K562 (cell line): Measurements from ENCODE around the gene LTA4H. TPM values are rescaled to one million over a fixed set of nuclear protein-coding genes. Genes with fewer than 3 reads are reported as not detected.

Source experiments
- ATAC-seq: fragments of 200-7000 bp; cut with Tn5 transposase; 3 replicates; pipeline ENCODE4 v1.9.1; 2020; ENCODE audit warnings: moderate library complexity
- BruUV-seq: library from RNA; stranded (reverse); fragments of 400-500 nt; replicated peaks from 2 replicates; lab custom pipeline; 2021; lab: Mats Ljungman, UMichigan
- CTCF ChIA-PET: fragments of 300-600 bp; formaldehyde crosslinking; extraction: SDS; loops from one replicate; lab custom pipeline; 2021; ENCODE audit warnings: low intra/inter-chr PET ratio; lab: Yijun Ruan, JAX
- POLR2A ChIA-PET: fragments of 300-600, 350-650 bp; sonication (Branson Sonifier 250); formaldehyde crosslinking; extraction: SDS; loops from one replicate; lab custom pipeline; 2021; ENCODE audit warnings: antibody characterized with exemption, inconsistent platforms; lab: Yijun Ruan, JAX
- DNase-seq, 4 experiments: peaks; one replicate each; pipeline versions ENCODE4 v3.0.0 to v3.0.0-alpha.2; 2011 to 2018; ENCODE audit warnings: low spot score in 3 of 4, mixed read lengths in 3 of 4; ENCODE audit errors: extremely low read depth in 1 of 4
- FAIRE-seq: peaks from 2 replicates; lab custom pipeline; 2011; peaks lifted over from hg19 to GRCh38; lab: Jason Lieb, UNC
- H2AFZ ChIP-seq: 2 replicates; pipeline ENCODE4 v1.6.0; 2011; ENCODE audit warnings: low read depth, low read length, control low read depth, inconsistent platforms
- H3K27ac ChIP-seq: fragments of 200-600 bp; 3 replicates; pipeline ENCODE4 v1.8.0; 2011; ENCODE audit warnings: low read depth, mild to moderate bottlenecking, control low read depth, inconsistent platforms, low read length, moderate library complexity, mixed read lengths; ENCODE audit errors: extremely low read depth
- H3K27me3 ChIP-seq, 2 experiments: fragments of 300-600 bp in 1 of 2; 2 replicates in 1 of 2; 3 replicates in 1 of 2; pipeline versions ENCODE4 v1.6.0 to v1.8.0; 2011; ENCODE audit warnings: inconsistent platforms in 2 of 2, low read length in 2 of 2, mild to moderate bottlenecking in 1 of 2, mixed read lengths in 1 of 2, moderate library complexity in 1 of 2; ENCODE audit not compliant: control insufficient read depth in 2 of 2, insufficient read depth in 2 of 2
- H3K36me3 ChIP-seq: fragments of 300-600 bp; 3 replicates; pipeline ENCODE4 v1.8.0; 2011; ENCODE audit warnings: mild to moderate bottlenecking, low read length, inconsistent platforms; ENCODE audit not compliant: control insufficient read depth, insufficient read depth
- H3K4me1 ChIP-seq, 2 experiments: fragments of 200-600 bp in 1 of 2; replicated peaks in 1 of 2; 2 replicates in 1 of 2; 3 replicates in 1 of 2; pipeline versions ENCODE4 v1.5.1 to v1.8.0; 2011; ENCODE audit warnings: inconsistent platforms in 2 of 2, low read length in 2 of 2, mild to moderate bottlenecking in 1 of 2, mixed read lengths in 1 of 2, moderate library complexity in 1 of 2; ENCODE audit not compliant: control insufficient read depth in 2 of 2, insufficient read depth in 2 of 2
- H3K4me2 ChIP-seq: 2 replicates; pipeline ENCODE4 v1.6.1; 2011; ENCODE audit warnings: low read length, control low read depth, inconsistent platforms, mixed read lengths; ENCODE audit not compliant: insufficient read depth
- H3K4me3 ChIP-seq: fragments of 200-600 bp; sonication (generic), shearing (Covaris generic); 2 replicates; pipeline ENCODE4 v1.5.1; 2016; ENCODE audit warnings: control low read depth, inconsistent platforms
- H3K79me2 ChIP-seq: fragments of 200-600 bp; 3 replicates; pipeline ENCODE4 v1.8.0; 2011; ENCODE audit warnings: low read length, inconsistent platforms; ENCODE audit not compliant: control insufficient read depth, insufficient read depth
- H3K9ac ChIP-seq, 2 experiments: 2 replicates each; pipeline versions ENCODE4 v1.6.0 to v1.6.1; 2011; ENCODE audit warnings: low read depth in 2 of 2, low read length in 2 of 2, control low read depth in 1 of 2, inconsistent platforms in 1 of 2, mild to moderate bottlenecking in 1 of 2, mixed read lengths in 1 of 2; ENCODE audit not compliant: insufficient read depth in 1 of 2
- H3K9me1 ChIP-seq: one replicate; pipeline ENCODE4 v1.6.0; 2011; ENCODE audit warnings: inconsistent platforms, mild to moderate bottlenecking, low read length, moderate library complexity; ENCODE audit not compliant: control insufficient read depth, insufficient read depth
- H3K9me3 ChIP-seq: replicated peaks from 2 replicates; pipeline ENCODE4 v1.5.1; 2011; ENCODE audit warnings: low read depth, low read length, inconsistent platforms; ENCODE audit not compliant: control insufficient read depth, insufficient read depth
- H4K20me1 ChIP-seq: replicated peaks from 2 replicates; pipeline ENCODE4 v1.6.1; 2011; ENCODE audit warnings: low read length, inconsistent platforms, mixed read lengths; ENCODE audit not compliant: control insufficient read depth, insufficient read depth
- CBX2 ChIP-seq: fragments of 200-600 bp; sonication (generic); IDR thresholded peaks from one replicate; pipeline ENCODE4 v1.6.1; 2012; ENCODE audit warnings: mild to moderate bottlenecking, low read length, inconsistent platforms; ENCODE audit not compliant: insufficient read depth, poor library complexity, severe bottlenecking
- CEBPG ChIP-seq, 3 experiments: fragments of 200-800 bp in 1 of 3; sonication (Bioruptor generic) in 1 of 3; sonication (generic) in 1 of 3; formaldehyde crosslinking in 1 of 3; IDR thresholded peaks in 2 of 3; conservative IDR thresholded peaks in 1 of 3; 2 replicates each; pipeline versions ENCODE4 v1.6.1 to v1.8.0; 2016 to 2022; ENCODE audit warnings: missing compliant biosample characterization in 2 of 3, missing genetic modification characterization in 2 of 3, mild to moderate bottlenecking in 1 of 3, missing genetic modification reagents in 1 of 3
- CTCFL ChIP-seq: IDR thresholded peaks from 2 replicates; pipeline ENCODE4 v1.6.1; 2011; ENCODE audit warnings: borderline replicate concordance, low read depth, mild to moderate bottlenecking, moderate library complexity, low read length; ENCODE audit not compliant: insufficient read depth, poor library complexity, severe bottlenecking
- EWSR1 ChIP-seq: fragments of 450-650 bp; IDR thresholded peaks from 2 replicates; pipeline ENCODE4 v1.6.1; 2018; ENCODE audit warnings: borderline replicate concordance, mild to moderate bottlenecking, low read depth, moderate library complexity; ENCODE audit not compliant: partially characterized antibody
- FOXM1 ChIP-seq, 2 experiments: fragments of 450-650 bp in 1 of 2; sonication (generic) in 1 of 2; formaldehyde crosslinking in 1 of 2; IDR thresholded peaks; 2 replicates each; pipeline versions ENCODE4 v1.6.1 to v1.9.0; 2017 to 2022; ENCODE audit warnings: low read depth in 2 of 2, mild to moderate bottlenecking in 2 of 2, missing genetic modification reagents in 1 of 2, moderate library complexity in 1 of 2
- KLF13 ChIP-seq: fragments of 450-650 bp; IDR thresholded peaks from 2 replicates; pipeline ENCODE4 v1.6.1; 2016; ENCODE audit warnings: missing genetic modification characterization, low read depth, mild to moderate bottlenecking, missing compliant biosample characterization, moderate library complexity, borderline replicate concordance
- POLR2A ChIP-seq: fragments of 450-650 bp; conservative IDR thresholded peaks from 2 replicates; pipeline ENCODE4 v1.6.1; 2016
- SLC30A9 ChIP-seq: fragments of 250-450 bp; sonication (Bioruptor Pico); IDR thresholded peaks from 2 replicates; pipeline ENCODE4 v1.8.0; 2022; ENCODE audit warnings: mild to moderate bottlenecking, moderate library complexity
- SMAD4 ChIP-seq: fragments of 250-450 bp; sonication (Bioruptor Pico); conservative IDR thresholded peaks from 2 replicates; pipeline ENCODE4 v1.8.0; 2021; ENCODE audit warnings: inconsistent platforms, mild to moderate bottlenecking, moderate library complexity
- ZNF518B ChIP-seq: fragments of 250-450 bp; sonication (Bioruptor Pico); IDR thresholded peaks from 2 replicates; pipeline ENCODE4 v1.5.0; 2021; ENCODE audit warnings: mild to moderate bottlenecking, moderate library complexity
- WGBS: fragments of 100-300 bp; shearing (Covaris generic); methylation state at CpG from one replicate; pipeline ENCODE4 v1.1.6; 2016; ENCODE audit warnings: low coverage, mixed read lengths; ENCODE audit not compliant: insufficient coverage; ENCODE audit errors: missing lambda C conversion rate; 5-methylcytosine and 5-hydroxymethylcytosine counted together
- in situ Hi-C: fragments of 300-500 bp; cut with MboI; formaldehyde crosslinking; loops from 4 replicates; pipeline ENCODE4 v1.15.0; 2018; ENCODE audit warnings: inconsistent platforms, mixed read lengths
- intact Hi-C: fragments of 100-400 bp; cut with micrococcal nuclease; formaldehyde crosslinking; loops from 2 replicates; pipeline ENCODE4 v1.14.2; 2022
- polyA plus RNA-seq, 8 experiments: library from polyadenylated mRNA; depleted of rRNA in 4 of 8; stranded (reverse) in 5 of 8; unstranded in 3 of 8; fragments of >200 nt; fragmentation: Nextera tagmentation in 2 of 8; fragmentation: Illumina TruSeq in 1 of 8; extraction: Ambion mirVana in 2 of 8; extraction: Trizol in 1 of 8; gene quantifications; 2 replicates each; pipeline versions ENCODE4 v1.2.1 to v1.2.3, GENCODE V29; 2011 to 2014; ENCODE audit warnings: inconsistent platforms in 1 of 8, missing spikeins in 1 of 8
- total RNA-seq, 7 experiments: library from RNA; depleted of rRNA in 6 of 7; stranded (reverse); fragments of >200 nt in 6 of 7; fragmentation: Illumina TruSeq in 2 of 7; extraction: Trizol in 2 of 7; gene quantifications; 2 replicates each; pipeline versions ENCODE4 v1.2.1 to v1.2.3, GENCODE V29; 2011 to 2021; ENCODE audit warnings: low replicate concordance in 1 of 7

LTA4H gene
- total and polyA plus RNA-seq, 9 of the 15 experiments (the other 6 are each of a cell fraction or from before 2014, with no cell fraction given): 25.2 to 58.1 (median 40.5) TPM

GRCh38 chr12:96026331-96026730 is 9.1 kb downstream of the LTA4H start (continued):
- no peak for TF ChIP-seq CBX2
- TF ChIP-seq KLF13: no peak
- TF ChIP-seq CEBPG (CRISPR knock-in tag; IDR thresholded peaks at IDR 0.05): no peak
- TF ChIP-seq CEBPG (tag; conservative IDR thresholded peaks at IDR 0.05 in 1 of 2, IDR thresholded peaks at IDR 0.05 in 1 of 2): no peak
- no peak for TF ChIP-seq EWSR1

DNA sequence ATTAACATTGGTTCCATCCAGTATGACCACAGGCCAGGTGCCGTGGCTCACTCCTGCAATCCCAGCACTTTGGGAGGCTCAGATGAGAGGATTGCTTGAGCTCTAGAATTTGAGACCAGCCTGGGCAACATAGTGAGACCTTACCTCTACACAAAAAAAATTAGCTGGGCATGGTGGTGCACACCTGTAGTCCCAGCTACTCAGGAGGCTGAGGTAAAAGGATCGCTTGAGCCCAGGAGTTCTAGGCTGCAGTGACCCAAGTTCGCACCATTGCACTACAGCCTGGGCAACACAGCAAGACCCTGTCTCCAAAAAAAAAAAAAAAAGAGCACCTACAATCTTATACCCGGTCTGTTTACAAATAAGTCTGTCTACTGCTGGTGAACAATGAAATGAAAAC is 9.9 kb downstream of the LTA4H start:
- no peaks in the 10 kb centered on the region for H3K79me2 ChIP-seq
- H3K36me3 ChIP-seq: peaks cover 3% of the 10 kb centered on the region; the same call in 2 of the 3 replicates
- H3K9me1 ChIP-seq: no peaks in the 10 kb centered on the region
- no peak for DNase-seq
- no TSS peak for BruUV-seq
- H3K9me3 ChIP-seq: no peaks in the 10 kb centered on the region
- no peak for ATAC-seq
- no peak overlapping the region for H2AFZ ChIP-seq
- CTCF ChIA-PET: no interaction called here
- H4K20me1 ChIP-seq: no peaks in the 10 kb centered on the region
- H3K4me2 ChIP-seq: no peak overlapping the region
- no peak overlapping the region for H3K9ac ChIP-seq
- no peak for FAIRE-seq
- H3K4me3 ChIP-seq: no peak overlapping the region
- intact Hi-C loops (no loop called here), in situ Hi-C loops (no loop called here)
- H3K4me1 ChIP-seq: no peaks in the 10 kb centered on the region
- POLR2A ChIA-PET: interaction anchor here (0.6 kb wide), 1 partner anchor 505 kb away, joined by 3 read pairs; no protein-coding TSS in a partner anchor
- no peak overlapping the region for H3K27ac ChIP-seq
- WGBS: 71% methylated on average over 3 of the region's 4 CpGs
- no peaks in the 10 kb centered on the region for H3K27me3 ChIP-seq
- TF ChIP-seq POLR2A (no peak), SMAD4 (CRISPR knock-in tag) (no peak), FOXM1 (IDR thresholded peaks at IDR 0.05; ENCODE audit: low read depth) (no peak), FOXM1 (CRISPR knock-in tag; IDR thresholded peaks at IDR 0.05; ENCODE audit: low read depth) (no peak), SLC30A9 (no peak), ZNF518B (no peak), CTCFL (no peak)
